OCI-LY7 (cell line): Measurements from ENCODE around the gene SRPRA. TPM values are rescaled to one million over a fixed set of nuclear protein-coding genes. Genes with fewer than 3 reads are reported as not detected.
A peak's percentile ranks its signal among the peaks of the same experiment; 100 is the strongest.

Source experiments
- BruUV-seq: library from RNA; stranded (reverse); fragments of 400-500 nt; replicated peaks from 2 replicates; lab custom pipeline; 2021; lab: Mats Ljungman, UMichigan
- CTCF ChIA-PET: fragments of 300-600 bp; sonication (Branson Sonifier 250); formaldehyde crosslinking; loops from one replicate; lab custom pipeline; 2022; ENCODE audit warnings: antibody characterized with exemption; ENCODE audit not compliant: unreplicated experiment; lab: Charles Lee
- POLR2A ChIA-PET: fragments of 300-600 bp; sonication (Branson Sonifier 250); formaldehyde crosslinking; loops from one replicate; lab custom pipeline; 2022; ENCODE audit warnings: antibody characterized with exemption; lab: Charles Lee
- DNase-seq: peaks from one replicate; pipeline ENCODE4 v3.0.0-alpha.2; 2015; ENCODE audit warnings: low spot score
- H2AFZ ChIP-seq: fragments of 200-600 bp; sonication (generic), shearing (Covaris generic); 2 replicates; pipeline ENCODE4 v1.6.1; 2014; ENCODE audit warnings: mild to moderate bottlenecking, antibody characterized with exemption, low read length, moderate library complexity
- H3K27ac ChIP-seq: fragments of 200-600 bp; sonication (generic); 2 replicates; pipeline ENCODE4 v1.5.1; 2014; ENCODE audit warnings: mixed run types, low read depth, mild to moderate bottlenecking, moderate library complexity, low read length, inconsistent platforms; ENCODE audit not compliant: poor library complexity, severe bottlenecking
- H3K36me3 ChIP-seq: fragments of 200-600 bp; sonication (generic); 2 replicates; pipeline ENCODE4 v1.6.1; 2014; ENCODE audit warnings: mild to moderate bottlenecking, antibody characterized with exemption, low read length, moderate library complexity, mixed read lengths; ENCODE audit not compliant: insufficient read depth
- H3K4me1 ChIP-seq: fragments of 200-600 bp; sonication (generic); 2 replicates; pipeline ENCODE4 v1.5.1; 2014; ENCODE audit warnings: mild to moderate bottlenecking, low read length; ENCODE audit not compliant: insufficient read depth, poor library complexity, severe bottlenecking
- H3K4me2 ChIP-seq: fragments of 200-600 bp; sonication (generic); 2 replicates; pipeline ENCODE4 v1.6.1; 2014; ENCODE audit warnings: mild to moderate bottlenecking, low read length
- H3K4me3 ChIP-seq: fragments of 200-600 bp; sonication (generic); 2 replicates; pipeline ENCODE4 v1.5.1; 2014; ENCODE audit warnings: mild to moderate bottlenecking, low read depth, low read length; ENCODE audit not compliant: poor library complexity, severe bottlenecking
- H3K79me2 ChIP-seq: fragments of 200-600 bp; sonication (generic); 2 replicates; pipeline ENCODE4 v1.6.1; 2016; ENCODE audit warnings: low read depth, mild to moderate bottlenecking, low read length, moderate library complexity, mixed read lengths; ENCODE audit not compliant: insufficient read depth
- H3K9me2 ChIP-seq: fragments of 200-600 bp; sonication (generic); 2 replicates; pipeline ENCODE4 v1.6.1; 2016; ENCODE audit warnings: mild to moderate bottlenecking, low read length, mixed read lengths; ENCODE audit not compliant: insufficient read depth
- H3K9me3 ChIP-seq: fragments of 200-600 bp; sonication (generic); 2 replicates; pipeline ENCODE4 v1.6.1; 2014; ENCODE audit warnings: mild to moderate bottlenecking, mixed run types, low read length, mixed read lengths
- H4K20me1 ChIP-seq: fragments of 200-600 bp; sonication (generic); 2 replicates; pipeline ENCODE4 v1.6.1; 2014; ENCODE audit warnings: mild to moderate bottlenecking, antibody characterized with exemption, low read length, moderate library complexity, mixed read lengths; ENCODE audit not compliant: insufficient read depth
- EZH2phosphoT487 ChIP-seq: fragments of 200-600 bp; sonication (generic); IDR thresholded peaks from 2 replicates; pipeline ENCODE4 v1.6.1; 2018; ENCODE audit warnings: low read depth, borderline replicate concordance, mild to moderate bottlenecking, mixed run types, antibody characterized with exemption, low read length, moderate library complexity, mixed read lengths
- intact Hi-C: fragments of 100-400 bp; cut with micrococcal nuclease; formaldehyde crosslinking; loops from one replicate; pipeline ENCODE4 v1.10.0; 2022; ENCODE audit not compliant: unreplicated experiment
- total RNA-seq, 2 experiments: library from RNA; depleted of rRNA in 1 of 2; stranded (reverse); fragments of >200 nt in 1 of 2; shearing (Covaris generic) in 1 of 2; gene quantifications; 2 replicates each; pipeline ENCODE4 v1.2.3, GENCODE V29; 2014 to 2022
- TF ChIP-seq, protein P1 (sequence below): fragments of 200-600 bp; sonication (generic); conservative IDR thresholded peaks from 2 replicates; pipeline ENCODE4 v1.5.1; 2014; ENCODE audit warnings: mild to moderate bottlenecking, antibody characterized with exemption, low read length, moderate library complexity, mixed read lengths

The SRPRA gene
- total RNA-seq, 2 experiments from 2014 or later, result 62.9 to 100 TPM

- H3K4me3 ChIP-seq, result no peak overlapping the region
- H3K9me3 ChIP-seq, result no peaks in the 10 kb centered on the region
- ChIA-PET POLR2A (interaction anchor here (0.7 to 0.9 kb wide), 3 partner anchors 14 to 38 kb away, joined by 3 to 8 read pairs (median 4); no protein-coding TSS in a partner anchor), CTCF (interaction anchor here (0.7 kb wide), 1 partner anchor 227 kb away, joined by 4 read pairs; no protein-coding TSS in a partner anchor)
- H3K36me3 ChIP-seq, result peaks cover 9% of the 10 kb centered on the region
- no peak for TF ChIP-seq EZH2phosphoT487
- TF ChIP-seq, protein P1, sequence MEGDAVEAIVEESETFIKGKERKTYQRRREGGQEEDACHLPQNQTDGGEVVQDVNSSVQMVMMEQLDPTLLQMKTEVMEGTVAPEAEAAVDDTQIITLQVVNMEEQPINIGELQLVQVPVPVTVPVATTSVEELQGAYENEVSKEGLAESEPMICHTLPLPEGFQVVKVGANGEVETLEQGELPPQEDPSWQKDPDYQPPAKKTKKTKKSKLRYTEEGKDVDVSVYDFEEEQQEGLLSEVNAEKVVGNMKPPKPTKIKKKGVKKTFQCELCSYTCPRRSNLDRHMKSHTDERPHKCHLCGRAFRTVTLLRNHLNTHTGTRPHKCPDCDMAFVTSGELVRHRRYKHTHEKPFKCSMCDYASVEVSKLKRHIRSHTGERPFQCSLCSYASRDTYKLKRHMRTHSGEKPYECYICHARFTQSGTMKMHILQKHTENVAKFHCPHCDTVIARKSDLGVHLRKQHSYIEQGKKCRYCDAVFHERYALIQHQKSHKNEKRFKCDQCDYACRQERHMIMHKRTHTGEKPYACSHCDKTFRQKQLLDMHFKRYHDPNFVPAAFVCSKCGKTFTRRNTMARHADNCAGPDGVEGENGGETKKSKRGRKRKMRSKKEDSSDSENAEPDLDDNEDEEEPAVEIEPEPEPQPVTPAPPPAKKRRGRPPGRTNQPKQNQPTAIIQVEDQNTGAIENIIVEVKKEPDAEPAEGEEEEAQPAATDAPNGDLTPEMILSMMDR, result no peak
- H3K9me2 ChIP-seq, result no peaks in the 10 kb centered on the region
- H3K27ac ChIP-seq, result no peak overlapping the region
- H3K4me2 ChIP-seq, result peak overlapping the region; percentile 16; the same call in 1 of the 2 replicates
- intact Hi-C loops, result no loop called here
- H3K79me2 ChIP-seq, result peaks cover 52% of the 10 kb centered on the region; the same call in 1 of the 2 replicates
- DNase-seq, result no peak
- no TSS peak for BruUV-seq
- peaks cover 24% of the 10 kb centered on the region for H3K4me1 ChIP-seq
- no peak overlapping the region for H2AFZ ChIP-seq
- H4K20me1 ChIP-seq, result no peaks in the 10 kb centered on the region; the same call in 1 of the 2 replicates
These were observed 52.0 kb downstream of the SRPRA start for GRCh38 chr11:126216526-126217305.

- DNase-seq, result no peak
- Histone ChIP-seq H2AFZ (no peak overlapping the region), H3K36me3 (peaks cover 7% of the 10 kb centered on the region; the same call in 1 of the 2 replicates), H3K4me1 (peaks cover 34% of the 10 kb centered on the region), H3K27ac (no peak overlapping the region), H3K9me2 (no peaks in the 10 kb centered on the region), H3K9me3 (no peaks in the 10 kb centered on the region), H3K4me3 (no peak overlapping the region), H3K79me2 (peaks cover 53% of the 10 kb centered on the region), H4K20me1 (no peaks in the 10 kb centered on the region; the same call in 1 of the 2 replicates), H3K4me2 (no peak overlapping the region)
- POLR2A ChIA-PET, result interaction anchor here (0.6 to 1.3 kb wide), 3 partner anchors 28 to 328 kb away, joined by 3 to 7 read pairs (median 5); partner anchors contain the start of gene PUS3
- CTCF ChIA-PET, result no interaction called here
- intact Hi-C loops, result loop anchor here (5.0 kb wide), 1 partner anchor 52 kb away; the partner anchor contains the start of genes FOXRED1 and SRPRA
- TF ChIP-seq, protein P1, result no peak
- no peak for TF ChIP-seq EZH2phosphoT487
- no TSS peak for BruUV-seq
These were observed 53.9 kb downstream of the SRPRA start for GRCh38 chr11:126214841-126215240.
